Measurements from ENCODE around the gene SYT2. TPM values are rescaled to one million over a fixed set of nuclear protein-coding genes. Genes with fewer than 3 reads are reported as not detected.
"Not testable (repeated sequence)": the region's sequence is repeated elsewhere in the genome, so short reads cannot be mapped to it uniquely, and the experiment has no call there.

Gene SYT2
- total RNA-seq, 1 donor from 2014 or later = not detected

- intact Hi-C loops (cut with micrococcal nuclease) = no loop called here
- H3K9me3 Mint-ChIP-seq = no peaks in the 10 kb centered on the region
- peaks cover 2% of the 10 kb centered on the region for H3K4me1 Mint-ChIP-seq (ENCODE audit: low read depth)
- H3K36me3 Mint-ChIP-seq (ENCODE audit: low read depth) = no peaks in the 10 kb centered on the region
- H3K27me3 Mint-ChIP-seq (ENCODE audit: low read depth) = peaks cover 88% of the 10 kb centered on the region
- H3K4me3 Mint-ChIP-seq (ENCODE audit: low read depth) = no peak overlapping the region
- DNase-seq (ENCODE audit: low spot score) = no peak
- H3K27ac Mint-ChIP-seq = no peak overlapping the region
These were observed 66.6 kb downstream of the SYT2 start for GRCh38 chr1:202643397-202644218.

- Mint-ChIP-seq H3K27me3 (ENCODE audit: low read depth) (peaks cover 93% of the 10 kb centered on the region), H3K9me3 (no peaks in the 10 kb centered on the region), H3K4me1 (ENCODE audit: low read depth) (peaks cover 2% of the 10 kb centered on the region), H3K4me3 (ENCODE audit: low read depth) (no peak overlapping the region), H3K27ac (no peak overlapping the region), H3K36me3 (ENCODE audit: low read depth) (no peaks in the 10 kb centered on the region)
- DNase-seq (ENCODE audit: low spot score) = no peak
- intact Hi-C loops (cut with micrococcal nuclease) = no loop called here
These were observed 67.5 kb downstream of the SYT2 start for GRCh38 chr1:202642619-202643291.

- peaks cover 2% of the 10 kb centered on the region for H3K4me1 Mint-ChIP-seq (ENCODE audit: low read depth)
- peaks cover 91% of the 10 kb centered on the region for H3K27me3 Mint-ChIP-seq (ENCODE audit: low read depth)
- no peak for DNase-seq (ENCODE audit: low spot score)
- no peak overlapping the region for H3K4me3 Mint-ChIP-seq (ENCODE audit: low read depth)
- intact Hi-C loops (cut with micrococcal nuclease) = no loop called here
- H3K36me3 Mint-ChIP-seq (ENCODE audit: low read depth) = no peaks in the 10 kb centered on the region
- no peak overlapping the region for H3K27ac Mint-ChIP-seq
- H3K9me3 Mint-ChIP-seq = no peaks in the 10 kb centered on the region
These were observed 68.0 kb downstream of the SYT2 start for GRCh38 chr1:202642212-202642611.

GRCh38 chr1:202639500-202639899 lies 70.8 kb downstream of the SYT2 start:
- no peak overlapping the region for H3K4me3 Mint-ChIP-seq (ENCODE audit: low read depth)
- intact Hi-C loops (cut with micrococcal nuclease) = no loop called here
- H3K27me3 Mint-ChIP-seq (ENCODE audit: low read depth) = peaks cover 82% of the 10 kb centered on the region
- no peak overlapping the region for H3K27ac Mint-ChIP-seq
- peaks cover 2% of the 10 kb centered on the region for H3K4me1 Mint-ChIP-seq (ENCODE audit: low read depth)
- DNase-seq (ENCODE audit: low spot score) = no peak
- H3K9me3 Mint-ChIP-seq = no peaks in the 10 kb centered on the region
- no peaks in the 10 kb centered on the region for H3K36me3 Mint-ChIP-seq (ENCODE audit: low read depth)

GRCh38 chr1:202638701-202639305 lies 71.5 kb downstream of the SYT2 start:
- H3K4me1 Mint-ChIP-seq (ENCODE audit: low read depth); H3K9me3 Mint-ChIP-seq; H3K27ac Mint-ChIP-seq; H3K4me3 Mint-ChIP-seq (ENCODE audit: low read depth); H3K36me3 Mint-ChIP-seq (ENCODE audit: low read depth); DNase-seq (ENCODE audit: low spot score); intact Hi-C loops (cut with micrococcal nuclease): not testable (repeated sequence)
- peaks cover 79% of the 10 kb centered on the region for H3K27me3 Mint-ChIP-seq (ENCODE audit: low read depth)

- no peak overlapping the region for H3K27ac Mint-ChIP-seq
- H3K36me3 Mint-ChIP-seq (ENCODE audit: low read depth) = no peaks in the 10 kb centered on the region
- H3K4me1 Mint-ChIP-seq (ENCODE audit: low read depth) = peaks cover 2% of the 10 kb centered on the region
- intact Hi-C loops (cut with micrococcal nuclease) = no loop called here
- H3K9me3 Mint-ChIP-seq = no peaks in the 10 kb centered on the region
- H3K27me3 Mint-ChIP-seq (ENCODE audit: low read depth) = peaks cover 78% of the 10 kb centered on the region
- no peak for DNase-seq (ENCODE audit: low spot score)
- no peak overlapping the region for H3K4me3 Mint-ChIP-seq (ENCODE audit: low read depth)
These were observed 72.1 kb downstream of the SYT2 start for GRCh38 chr1:202638019-202638700.

- H3K4me3 Mint-ChIP-seq (ENCODE audit: low read depth); H3K36me3 Mint-ChIP-seq (ENCODE audit: low read depth); DNase-seq (ENCODE audit: low spot score); intact Hi-C loops (cut with micrococcal nuclease); H3K27ac Mint-ChIP-seq; H3K4me1 Mint-ChIP-seq (ENCODE audit: low read depth); H3K9me3 Mint-ChIP-seq: not testable (repeated sequence)
- H3K27me3 Mint-ChIP-seq (ENCODE audit: low read depth) = peaks cover 76% of the 10 kb centered on the region
These were observed 72.8 kb downstream of the SYT2 start for GRCh38 chr1:202637321-202638018.

- H3K4me1 Mint-ChIP-seq (ENCODE audit: low read depth); DNase-seq (ENCODE audit: low spot score); H3K27ac Mint-ChIP-seq; H3K36me3 Mint-ChIP-seq (ENCODE audit: low read depth); H3K9me3 Mint-ChIP-seq; H3K4me3 Mint-ChIP-seq (ENCODE audit: low read depth); intact Hi-C loops (cut with micrococcal nuclease): not testable (repeated sequence)
- H3K27me3 Mint-ChIP-seq (ENCODE audit: low read depth) = peaks cover 70% of the 10 kb centered on the region
These were observed 74.1 kb downstream of the SYT2 start for GRCh38 chr1:202636171-202636570.

- intact Hi-C loops (cut with micrococcal nuclease) = no loop called here
- DNase-seq (ENCODE audit: low spot score) = no peak
- Mint-ChIP-seq H3K36me3 (ENCODE audit: low read depth) (no peaks in the 10 kb centered on the region), H3K9me3 (no peaks in the 10 kb centered on the region), H3K4me1 (ENCODE audit: low read depth) (peaks cover 14% of the 10 kb centered on the region), H3K27ac (no peak overlapping the region), H3K4me3 (ENCODE audit: low read depth) (no peak overlapping the region), H3K27me3 (ENCODE audit: low read depth) (peaks cover 47% of the 10 kb centered on the region)
These were observed 78.0 kb downstream of the SYT2 start for GRCh38 chr1:202632241-202632640.

GRCh38 chr1:202631076-202631923 lies 79.0 kb downstream of the SYT2 start:
- Mint-ChIP-seq H3K4me3 (ENCODE audit: low read depth) (no peak overlapping the region), H3K27ac (no peak overlapping the region), H3K4me1 (ENCODE audit: low read depth) (peaks cover 14% of the 10 kb centered on the region), H3K36me3 (ENCODE audit: low read depth) (no peaks in the 10 kb centered on the region), H3K27me3 (ENCODE audit: low read depth) (peaks cover 43% of the 10 kb centered on the region), H3K9me3 (no peaks in the 10 kb centered on the region)
- intact Hi-C loops (cut with micrococcal nuclease) = no loop called here
- no peak for DNase-seq (ENCODE audit: low spot score)

- H3K27ac Mint-ChIP-seq = no peak overlapping the region
- H3K4me1 Mint-ChIP-seq (ENCODE audit: low read depth) = peaks cover 14% of the 10 kb centered on the region
- H3K36me3 Mint-ChIP-seq (ENCODE audit: low read depth) = no peaks in the 10 kb centered on the region
- intact Hi-C loops (cut with micrococcal nuclease) = no loop called here
- H3K4me3 Mint-ChIP-seq (ENCODE audit: low read depth) = no peak overlapping the region
- no peaks in the 10 kb centered on the region for H3K9me3 Mint-ChIP-seq
- no peak for DNase-seq (ENCODE audit: low spot score)
- H3K27me3 Mint-ChIP-seq (ENCODE audit: low read depth) = peaks cover 36% of the 10 kb centered on the region
These were observed 79.7 kb downstream of the SYT2 start for GRCh38 chr1:202630541-202630940.

- H3K27ac Mint-ChIP-seq; intact Hi-C loops (cut with micrococcal nuclease); DNase-seq (ENCODE audit: low spot score); H3K9me3 Mint-ChIP-seq; H3K4me3 Mint-ChIP-seq (ENCODE audit: low read depth); H3K36me3 Mint-ChIP-seq (ENCODE audit: low read depth): not testable (repeated sequence)
- Mint-ChIP-seq H3K27me3 (ENCODE audit: low read depth) (peaks cover 33% of the 10 kb centered on the region), H3K4me1 (ENCODE audit: low read depth) (peaks cover 14% of the 10 kb centered on the region)
These were observed 80.2 kb downstream of the SYT2 start for GRCh38 chr1:202630096-202630495.

Data from activated T-helper 2 cell treated with anti-CD3 and anti-CD28 coated beads, Interferon-gamma antibody, Interleukin-2, Interleukin-4, amounts not matched to agents 10 μg/mL and 5 μg/mL and 100 μg/mL, durations not matched to agents 14 hours and 24 hours and 36 hours (primary cell).